NOMO-1 (cell line): ENCODE data around the gene TMED1.

Source experiments
- DNase-seq, 2 experiments: peaks; one replicate each; lab custom pipeline; 2025; ENCODE audit not compliant: unreplicated experiment in 2 of 2; lab: John Stamatoyannopoulos, UW

Gene TMED1

GRCh38 chr19:10835089-10835753, 791 bp downstream of the TMED1 start:
- no peak for DNase-seq

- DNase-seq: no peak
Observed at GRCh38 chr19:10832939-10833296, 3.1 kb downstream of the TMED1 start.

GRCh38 chr19:10831987-10832938, 3.7 kb downstream of the TMED1 start:
- DNase-seq: no peak

GRCh38 chr19:10830931-10831779, 4.9 kb downstream of the TMED1 start:
- DNase-seq: no peak

GRCh38 chr19:10830370-10830769, 5.6 kb downstream of the TMED1 start:
- no peak for DNase-seq

GRCh38 chr19:10829967-10830366, 6.0 kb downstream of the TMED1 start:
- DNase-seq: no peak

GRCh38 chr19:10828981-10829821, 6.8 kb downstream of the TMED1 start:
- DNase-seq: no peak

GRCh38 chr19:10826846-10827245, 9.2 kb downstream of the TMED1 start:
- DNase-seq: no peak

GRCh38 chr19:10826231-10826630, 9.8 kb downstream of the TMED1 start:
- no peak for DNase-seq

GRCh38 chr19:10823690-10824089, 12.3 kb downstream of the TMED1 start:
- no peak for DNase-seq

- no peak for DNase-seq
Observed at GRCh38 chr19:10820173-10820572, 15.8 kb downstream of the TMED1 start.

- no peak for DNase-seq
Observed at GRCh38 chr19:10819124-10820060, 16.6 kb downstream of the TMED1 start.

- DNase-seq: no peak
Observed at GRCh38 chr19:10818301-10819123, 17.5 kb downstream of the TMED1 start.

- no peak for DNase-seq
Observed at GRCh38 chr19:10817291-10818038, 18.5 kb downstream of the TMED1 start.

- DNase-seq: no peak
Observed at GRCh38 chr19:10816691-10817090, 19.3 kb downstream of the TMED1 start.

GRCh38 chr19:10815969-10816644, 19.9 kb downstream of the TMED1 start:
- DNase-seq: no peak

- DNase-seq: no peak
Observed at GRCh38 chr19:10815007-10815536, 20.9 kb downstream of the TMED1 start.
